HG03135 (cell line): ENCODE measurements around the gene MTLN.
A peak's percentile ranks its signal among the peaks of the same experiment; 100 is the strongest.
"Not testable (repeated sequence)": the region's sequence is repeated elsewhere in the genome, so short reads cannot be mapped to it uniquely, and the experiment has no call there.

Experiments used
- ATAC-seq: cut with Tn5 transposase; IDR thresholded peaks from one replicate; pipeline ENCODE4 v1.9.1; 2021; ENCODE audit warnings: mild to moderate bottlenecking, moderate library complexity; ENCODE audit not compliant: unreplicated experiment

The MTLN gene

GRCh38 chr2:110211938-110212858 is at the start of gene MTLN:
Gene MTLN (minus strand): TSS chr2:110212547. CDS start chr2:110212525, 22 bp downstream.
- peak; percentile 89 for ATAC-seq

DNA sequence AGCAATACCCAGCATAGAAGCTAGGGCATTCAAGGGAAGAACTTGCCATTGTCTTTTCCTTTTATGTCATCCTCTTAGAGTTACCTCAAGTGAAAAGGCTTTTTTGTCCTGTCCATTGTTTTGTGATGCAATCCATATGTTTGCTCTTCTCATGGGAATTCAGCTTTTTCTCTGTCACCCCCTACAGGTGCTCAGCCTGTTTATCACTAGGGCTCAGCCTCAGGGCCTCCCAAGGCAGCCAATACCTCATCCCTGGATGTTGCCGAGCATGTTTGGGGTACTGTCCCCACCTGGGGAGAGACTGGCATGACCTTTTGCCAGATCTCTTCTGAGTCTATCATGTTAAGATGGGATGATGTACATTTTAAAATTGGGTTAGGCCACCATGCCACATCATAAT is 49.6 kb upstream of the MTLN start:
- ATAC-seq, result not testable (repeated sequence)

DNA sequence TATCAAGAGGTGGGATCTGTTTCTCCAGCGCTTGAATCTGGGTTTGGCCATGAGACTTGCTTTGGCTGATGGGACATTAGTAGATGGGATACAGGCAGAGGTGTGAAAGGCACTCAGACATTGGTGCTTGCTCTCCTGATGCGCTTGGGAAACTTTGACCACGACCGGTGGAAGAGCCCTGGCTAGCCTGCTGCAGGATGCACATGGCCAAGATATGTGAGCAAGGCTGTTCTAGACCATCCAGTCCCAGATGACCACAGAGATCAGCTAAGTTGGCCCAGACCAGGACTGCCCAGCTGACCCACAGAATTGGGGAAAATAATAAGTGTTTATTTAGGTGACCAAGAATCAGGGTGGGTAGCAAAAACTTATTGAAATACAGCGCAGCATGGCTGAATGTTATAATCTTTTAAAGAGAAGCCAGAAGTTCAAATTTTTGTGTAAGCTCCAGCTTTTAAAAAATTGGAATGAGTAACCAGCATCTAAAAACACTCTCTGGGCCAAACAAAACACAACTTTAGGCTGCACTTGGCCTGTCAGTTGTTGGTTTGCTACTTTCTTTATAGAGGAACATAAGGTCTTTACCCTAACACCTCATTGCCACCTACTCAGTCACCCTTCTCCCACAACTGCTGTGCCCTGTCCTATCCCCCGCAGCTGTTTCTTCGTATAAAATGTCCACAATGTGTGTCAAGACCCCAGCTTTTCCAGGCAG is 35.9 kb upstream of the MTLN start:
- not testable (repeated sequence) for ATAC-seq

- ATAC-seq, result not testable (repeated sequence)
These were observed 33.4 kb upstream of the MTLN start for GRCh38 chr2:110245488-110246435.

DNA sequence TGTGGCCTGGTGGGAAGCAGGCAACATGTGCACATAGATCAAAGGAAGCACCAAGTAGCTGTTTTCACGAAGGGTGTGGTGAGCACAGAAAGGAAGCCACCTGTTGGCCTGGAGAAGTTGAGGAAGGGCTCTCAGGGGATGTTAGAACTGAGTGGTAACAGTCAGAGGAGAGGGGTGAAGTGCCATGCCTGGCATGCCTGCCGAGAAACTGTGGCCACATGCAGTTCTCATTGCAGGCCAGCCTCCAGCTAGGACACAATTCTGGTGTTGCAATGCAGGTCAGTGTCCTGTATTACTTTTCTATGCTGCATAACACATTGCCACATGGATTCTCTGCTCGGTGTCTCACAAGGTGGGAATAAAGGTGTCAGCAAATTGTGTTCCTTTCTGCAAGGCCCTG is 30.9 kb upstream of the MTLN start:
- ATAC-seq, result not testable (repeated sequence)

GRCh38 chr2:110234514-110234913 is 22.2 kb upstream of the MTLN start:
- not testable (repeated sequence) for ATAC-seq

DNA sequence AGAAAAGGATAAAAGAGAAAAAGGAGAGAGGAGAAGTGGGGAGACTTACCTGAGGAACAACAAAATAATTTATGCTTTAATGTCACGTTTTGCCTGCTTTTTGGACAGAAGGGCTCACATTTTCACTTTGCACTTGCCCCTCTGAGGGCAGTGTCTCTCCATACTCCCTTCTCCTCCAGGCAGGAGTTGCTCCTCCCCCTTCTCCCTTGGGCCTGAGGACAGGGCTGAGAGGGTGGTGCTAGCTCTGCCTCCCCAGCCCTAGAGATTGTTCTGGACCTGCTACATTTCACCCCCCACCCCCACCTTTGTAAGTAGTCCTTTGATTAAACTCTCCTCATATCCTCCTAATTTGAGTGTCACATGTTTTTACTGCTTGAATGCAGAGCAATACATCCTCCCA is 17.5 kb upstream of the MTLN start:
- not testable (repeated sequence) for ATAC-seq

GRCh38 chr2:110222626-110223025 is 10.3 kb upstream of the MTLN start:
- ATAC-seq, result not testable (repeated sequence)

DNA sequence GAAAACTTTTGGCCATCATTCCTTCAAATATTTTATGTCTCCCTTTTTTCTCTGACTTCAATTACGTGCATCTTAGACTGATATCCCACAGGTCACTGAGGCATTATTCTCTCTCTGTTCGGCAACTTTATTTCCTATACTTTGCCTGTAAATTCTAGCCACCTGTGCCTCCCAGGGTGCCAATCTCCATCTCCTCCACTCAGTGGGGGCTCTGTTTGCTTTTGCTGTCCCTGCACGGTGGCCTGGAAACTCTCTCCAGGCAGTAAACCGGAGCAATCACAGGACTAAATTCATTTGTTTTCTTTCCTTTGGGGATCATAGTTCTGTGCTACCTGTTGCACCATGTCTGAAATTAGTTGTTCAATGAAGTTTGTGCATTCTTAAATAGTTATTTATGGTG is 9.6 kb upstream of the MTLN start:
- ATAC-seq, result no peak

GRCh38 chr2:110220190-110220564 is 7.8 kb upstream of the MTLN start:
- ATAC-seq, result no peak

DNA sequence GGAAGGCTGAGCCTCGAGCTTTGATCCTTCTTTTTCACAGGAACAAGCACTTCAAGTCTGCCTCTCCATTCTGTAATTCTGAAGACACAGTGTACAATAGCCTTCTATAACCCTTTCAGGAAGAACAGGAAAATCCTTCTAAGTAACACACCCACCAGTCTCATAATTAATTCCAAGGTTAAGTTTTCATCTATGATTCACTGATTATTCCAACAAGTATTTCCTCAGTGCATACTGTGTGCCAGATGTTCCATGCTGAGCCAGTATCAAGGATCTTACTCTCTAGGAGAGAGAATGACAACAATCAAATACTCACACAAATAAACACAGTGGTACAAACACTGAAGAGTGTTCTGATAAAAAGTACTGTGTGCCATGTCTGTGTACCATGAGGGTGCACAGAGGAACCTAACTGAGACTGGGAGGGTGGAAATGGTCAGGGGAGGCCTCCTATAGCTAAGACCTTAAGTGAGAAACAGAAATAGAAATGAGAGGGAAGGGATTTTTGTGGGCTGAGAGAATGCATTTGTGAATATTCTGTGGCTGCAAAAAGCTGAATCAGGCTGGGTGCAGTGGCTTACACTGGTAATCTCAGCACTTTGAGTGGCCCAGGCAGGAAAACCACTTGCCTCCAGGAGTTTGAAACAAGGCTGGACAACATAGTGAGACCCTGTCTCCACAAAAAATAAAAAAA is 7.3 kb upstream of the MTLN start:
- no peak for ATAC-seq

- not testable (repeated sequence) for ATAC-seq
These were observed 6.5 kb upstream of the MTLN start for GRCh38 chr2:110218889-110219288.

GRCh38 chr2:110216803-110217202 is 4.5 kb upstream of the MTLN start:
- ATAC-seq, result no peak

DNA sequence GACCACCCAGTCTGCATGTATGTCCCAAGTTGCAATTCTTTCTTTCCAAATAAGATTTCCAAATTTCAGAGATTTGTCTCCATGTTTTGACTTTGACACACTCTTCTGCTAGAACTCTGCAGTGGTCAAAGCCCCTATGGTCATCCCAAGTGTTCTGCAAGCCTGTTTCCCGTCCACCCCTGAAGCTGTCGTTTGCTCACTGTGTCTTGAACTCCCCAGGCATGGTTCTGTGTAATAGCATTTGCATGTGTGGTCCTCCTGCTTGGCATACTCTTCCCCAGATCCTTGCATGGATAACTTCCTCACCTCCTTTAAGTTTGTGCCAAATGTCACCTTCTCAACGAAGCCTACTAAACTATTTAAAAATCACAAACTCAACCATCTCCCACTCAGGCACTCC is 3.9 kb upstream of the MTLN start:
- ATAC-seq, result no peak

DNA sequence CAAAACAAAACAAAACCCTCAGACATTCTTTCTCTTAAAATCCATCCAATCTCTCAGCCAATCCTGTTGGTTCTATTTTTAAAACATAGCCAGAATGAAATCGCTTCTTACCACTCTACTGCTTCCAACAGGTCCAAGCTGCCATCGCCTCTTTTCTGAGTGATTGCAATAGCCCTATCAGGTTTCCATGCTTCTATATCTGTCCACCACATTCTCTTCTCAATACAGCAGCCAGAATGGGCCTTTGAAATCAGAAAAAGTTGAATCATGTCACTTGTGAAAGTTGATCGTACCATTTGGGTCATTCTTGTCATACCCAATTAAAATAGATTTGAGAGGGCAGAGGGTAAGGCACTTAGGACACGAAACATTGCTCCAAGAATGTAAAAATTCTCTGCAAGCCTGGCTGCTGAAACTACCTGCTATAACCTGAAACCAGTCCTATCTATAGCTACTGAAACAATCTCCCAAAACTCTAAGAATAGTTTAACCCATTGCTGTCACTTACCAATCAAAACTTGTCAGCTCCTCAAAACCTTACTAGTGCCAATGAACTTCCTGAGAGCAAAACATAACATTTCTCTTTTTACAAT is 3.3 kb upstream of the MTLN start:
- ATAC-seq, result no peak

DNA sequence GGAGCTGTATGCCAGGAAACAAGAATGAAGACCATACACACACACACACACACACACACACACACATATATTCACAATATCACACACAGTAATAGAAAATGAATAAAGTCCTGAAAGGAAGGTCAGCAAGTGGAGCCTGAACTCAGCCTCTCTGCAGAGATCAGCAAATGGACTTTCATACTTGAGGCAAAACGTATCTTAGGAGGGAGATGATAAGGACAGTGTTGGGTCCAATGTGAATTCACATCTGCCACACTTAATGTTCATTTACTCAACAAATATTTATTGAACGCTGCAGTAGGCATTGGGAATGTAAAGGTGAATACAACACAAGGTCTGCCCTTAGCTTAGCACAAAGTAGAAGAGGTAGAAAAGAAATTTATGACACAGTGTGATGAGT is 2.7 kb upstream of the MTLN start:
- ATAC-seq, result no peak

- not testable (repeated sequence) for ATAC-seq
These were observed 1.2 kb upstream of the MTLN start for GRCh38 chr2:110213522-110213921.

DNA sequence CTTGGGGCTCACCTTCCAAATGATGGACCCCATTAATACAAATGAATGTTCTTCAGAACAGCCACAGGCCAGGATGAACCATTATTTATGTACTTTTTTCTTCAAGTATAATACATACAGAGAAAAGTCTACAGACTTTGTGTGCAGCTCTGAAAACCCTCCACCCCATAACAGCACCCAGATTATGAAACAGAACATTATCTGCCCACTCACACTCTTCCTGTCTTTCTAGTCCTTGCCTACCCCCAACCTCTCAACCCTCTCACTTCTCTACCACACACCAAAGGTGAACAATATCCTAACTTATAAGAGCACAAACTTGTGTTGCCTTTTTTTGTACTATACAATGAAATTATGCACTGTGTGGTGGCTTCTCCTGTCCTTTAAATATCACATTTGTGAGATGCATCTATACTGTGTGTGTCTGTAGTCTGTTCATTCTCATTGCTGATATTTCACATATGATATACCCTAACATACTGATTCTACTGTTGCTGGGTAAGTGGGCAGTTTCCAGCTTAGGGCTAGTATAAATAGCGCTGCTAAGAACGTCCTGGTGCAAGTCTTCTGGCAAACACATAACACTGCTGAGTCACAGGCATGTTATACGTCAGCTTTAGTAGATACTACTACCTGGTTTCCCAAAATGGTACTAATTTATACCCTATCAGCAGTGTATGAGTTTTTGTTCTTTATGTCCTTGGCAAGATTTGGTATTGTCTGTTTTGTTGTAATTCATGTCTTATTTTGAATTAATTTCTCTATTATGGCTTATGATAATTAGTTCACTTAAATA is 6.5 kb downstream of the MTLN start:
- ATAC-seq, result no peak
